ENCODE results near the gene ODAD3.
A peak's percentile ranks its signal among the peaks of the same experiment; 100 is the strongest.
"Not testable (repeated sequence)": the region's sequence is repeated elsewhere in the genome, so short reads cannot be mapped to it uniquely, and the experiment has no call there.

ODAD3 gene

GRCh38 chr19:11458912-11459311, 24.0 kb upstream of the ODAD3 start:
- not testable (repeated sequence) for DNase-seq

- DNase-seq: no peak
Observed at GRCh38 chr19:11458236-11458900, 23.4 kb upstream of the ODAD3 start.

DNA sequence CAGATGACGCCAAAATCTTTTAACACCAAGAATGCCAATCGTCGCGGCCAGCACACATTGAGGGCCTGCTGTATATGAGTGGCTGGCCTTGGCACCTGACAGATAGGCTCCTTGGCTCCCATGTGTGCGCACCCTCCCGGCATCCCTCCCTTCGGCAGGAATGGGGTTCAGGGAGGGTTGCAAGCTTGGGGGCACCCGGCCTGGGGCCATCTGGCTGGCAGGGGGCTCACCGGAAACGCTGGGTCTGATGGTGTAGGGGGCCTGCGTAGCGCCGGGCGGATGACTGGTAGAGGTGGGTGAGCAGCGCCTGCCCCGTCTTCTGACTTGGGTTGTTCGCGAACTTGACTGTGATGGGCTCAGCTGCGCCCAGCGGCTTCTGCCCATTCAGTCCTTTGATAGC, 22.9 kb upstream of the ODAD3 start:
- no peak for DNase-seq

GRCh38 chr19:11457115-11457514, 22.2 kb upstream of the ODAD3 start:
- no peak for DNase-seq

DNA sequence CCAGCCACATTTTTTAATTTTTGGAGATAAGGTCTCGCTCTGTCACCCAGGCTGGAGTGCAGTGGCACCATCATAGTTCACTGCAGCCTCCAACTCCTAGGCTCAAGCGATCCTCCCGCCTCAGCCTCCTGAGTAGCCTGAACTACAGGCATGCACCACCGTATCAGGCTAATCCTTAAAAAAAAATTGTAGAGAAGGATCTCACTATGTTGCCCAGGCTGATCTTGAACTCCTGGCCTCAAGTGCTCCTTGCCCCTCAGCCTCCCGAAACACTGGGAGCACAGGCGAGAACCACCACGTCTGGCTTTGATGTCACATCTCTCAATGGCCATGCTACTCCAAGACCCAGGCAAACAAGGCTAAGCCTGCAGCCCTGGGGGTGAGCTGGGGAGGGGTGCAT, 21.7 kb upstream of the ODAD3 start:
- DNase-seq: no peak

DNA sequence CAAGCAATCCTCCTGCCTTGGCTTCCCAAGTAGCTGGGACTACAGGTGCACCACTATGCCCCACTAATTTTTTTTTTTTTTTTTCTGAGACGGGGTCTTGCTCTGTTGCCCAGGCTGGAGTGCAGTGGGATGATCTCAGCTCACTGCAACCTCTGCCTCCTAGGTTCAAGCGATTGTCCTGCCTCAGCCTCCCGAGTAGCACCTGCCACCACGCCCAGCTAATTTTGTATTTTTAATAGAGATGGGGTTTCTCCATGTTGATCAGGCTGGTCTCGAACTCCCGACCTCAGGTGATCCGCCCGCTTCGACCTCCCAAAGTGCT, 20.3 kb upstream of the ODAD3 start:
- not testable (repeated sequence) for DNase-seq

DNA sequence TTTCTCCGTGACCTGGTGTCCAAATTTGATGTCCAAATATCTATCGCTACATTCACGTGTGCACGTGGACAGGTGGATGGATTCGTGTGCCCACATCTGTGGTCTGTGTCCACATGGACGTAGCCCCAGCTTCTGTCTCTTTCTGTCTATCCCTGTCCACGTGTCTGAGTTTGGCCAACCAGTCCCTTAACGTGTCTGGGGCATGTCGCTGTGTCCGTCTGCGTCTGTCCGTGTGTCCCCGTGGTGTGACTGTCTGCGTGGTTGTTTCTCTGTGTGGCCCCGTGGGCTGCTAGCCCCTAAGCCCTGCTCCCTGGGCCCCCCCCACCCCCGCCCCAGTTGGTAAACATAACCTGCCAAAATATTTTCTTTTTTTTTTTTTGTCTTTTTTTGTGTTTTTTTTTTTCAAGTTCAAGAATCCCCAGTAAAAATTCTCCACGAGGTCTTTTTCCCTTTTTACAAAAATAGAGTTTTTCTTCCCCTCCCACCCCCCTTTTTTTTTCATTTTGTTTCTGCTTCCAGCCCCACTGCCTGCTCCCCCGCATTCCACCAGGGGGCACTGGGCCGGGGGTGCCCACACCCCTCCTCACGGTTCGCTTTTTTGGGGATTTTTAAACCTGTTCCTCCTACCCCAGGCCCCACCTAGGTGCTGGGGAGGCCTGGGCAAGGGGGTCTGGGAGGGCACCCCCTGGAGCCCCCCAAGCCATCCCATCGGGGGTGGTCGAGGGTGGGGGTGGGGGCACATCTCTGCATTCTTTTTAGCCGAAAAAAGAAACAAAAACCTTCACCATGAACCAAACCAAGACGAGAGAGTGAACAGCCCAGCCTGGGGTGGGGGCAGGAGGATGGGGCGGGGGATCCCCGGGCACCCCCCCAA, 18.8 kb upstream of the ODAD3 start:
- no peak for DNase-seq

DNA sequence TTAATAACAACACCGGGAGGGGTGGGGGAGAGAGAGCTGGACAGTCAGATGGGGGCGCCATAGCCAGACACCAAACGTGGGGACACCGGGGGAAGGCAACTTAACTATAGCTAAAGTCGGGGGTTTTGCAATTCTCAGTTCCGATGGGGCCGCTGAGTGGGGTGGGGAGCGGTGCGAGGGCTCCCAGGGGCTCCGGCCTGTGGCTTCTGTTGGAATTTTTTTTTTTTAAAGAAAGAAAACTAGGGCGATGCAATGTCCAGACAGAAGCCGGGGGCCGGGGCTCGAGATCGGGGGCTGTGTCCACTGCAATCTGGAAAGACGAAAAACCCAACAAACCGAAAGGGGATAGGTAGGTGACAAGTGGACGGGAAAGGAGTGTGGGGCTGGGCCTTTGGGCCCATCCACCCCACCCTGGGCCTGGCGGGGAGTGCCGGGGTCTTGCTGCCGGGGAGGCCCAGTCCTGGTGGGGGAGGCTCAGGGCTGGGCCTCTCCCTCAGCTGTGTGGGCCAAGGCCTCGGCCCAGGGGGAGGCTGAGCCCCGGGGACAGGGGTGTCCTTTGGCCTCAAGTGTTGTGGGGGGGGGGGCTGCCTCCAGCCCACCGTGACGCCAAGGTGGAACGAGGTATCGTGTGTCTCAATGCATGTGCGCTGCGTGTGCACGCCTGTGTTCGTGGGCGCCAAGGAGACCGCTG, 17.8 kb upstream of the ODAD3 start:
- DNase-seq: no peak

GRCh38 chr19:11451871-11452619, 17.1 kb upstream of the ODAD3 start:
- DNase-seq: no peak

DNA sequence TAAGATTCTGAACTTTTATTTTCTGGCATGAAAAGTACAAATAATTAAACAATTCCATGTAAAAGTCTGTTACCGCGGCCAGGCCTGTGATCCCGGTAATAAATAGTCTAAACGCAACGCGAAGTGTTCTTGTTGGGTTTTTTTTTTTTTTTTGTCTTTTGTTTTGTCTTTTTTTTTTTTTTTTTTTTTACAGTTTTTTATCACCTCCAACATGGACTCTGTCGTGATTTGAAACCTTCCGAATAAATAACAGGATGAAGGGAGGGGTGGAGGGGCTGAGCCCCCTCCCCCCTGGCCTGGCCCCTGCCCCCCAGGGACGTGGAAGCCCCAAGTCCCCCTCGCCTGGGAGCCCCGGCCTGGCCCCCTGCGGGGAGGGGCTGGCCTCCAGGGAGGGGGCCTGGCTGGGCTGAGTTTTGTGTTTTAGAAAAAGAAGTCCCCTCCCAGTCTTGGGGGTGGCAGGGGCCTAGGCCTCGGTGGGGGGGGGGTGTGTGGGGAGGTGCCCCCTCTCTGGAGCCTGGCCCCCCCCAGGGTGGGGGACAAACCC, 16.5 kb upstream of the ODAD3 start:
- DNase-seq: no peak

GRCh38 chr19:11450570-11451326, 15.8 kb upstream of the ODAD3 start:
- no peak for DNase-seq

DNA sequence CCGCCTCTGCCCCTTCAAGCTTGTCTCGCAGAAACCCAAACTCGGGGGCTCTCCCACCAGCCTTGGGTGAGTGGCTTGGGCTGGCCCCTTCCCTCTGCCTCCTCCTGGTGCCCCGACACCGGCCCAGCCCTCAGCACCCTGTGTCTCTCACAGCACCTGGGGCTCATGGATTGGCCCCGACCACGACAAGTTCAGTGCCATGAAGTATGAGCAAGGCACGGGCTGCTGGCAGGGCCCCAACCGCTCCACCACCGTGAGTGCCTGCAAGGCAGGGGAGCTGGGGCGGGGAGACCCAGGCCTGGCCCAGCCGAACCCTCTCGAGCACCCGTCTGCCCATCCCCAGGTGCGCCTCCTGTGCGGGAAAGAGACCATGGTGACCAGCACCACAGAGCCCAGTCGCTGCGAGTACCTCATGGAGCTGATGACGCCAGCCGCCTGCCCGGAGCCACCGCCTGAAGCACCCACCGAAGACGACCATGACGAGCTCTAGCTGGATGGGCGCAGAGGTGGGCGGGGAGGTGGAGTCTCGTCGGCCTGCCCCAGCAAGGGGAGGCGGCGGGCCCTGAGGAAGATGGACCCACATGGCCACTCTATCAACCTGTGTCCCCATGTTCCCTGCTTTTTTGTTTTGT, 14.1 kb upstream of the ODAD3 start:
- no peak for DNase-seq

DNA sequence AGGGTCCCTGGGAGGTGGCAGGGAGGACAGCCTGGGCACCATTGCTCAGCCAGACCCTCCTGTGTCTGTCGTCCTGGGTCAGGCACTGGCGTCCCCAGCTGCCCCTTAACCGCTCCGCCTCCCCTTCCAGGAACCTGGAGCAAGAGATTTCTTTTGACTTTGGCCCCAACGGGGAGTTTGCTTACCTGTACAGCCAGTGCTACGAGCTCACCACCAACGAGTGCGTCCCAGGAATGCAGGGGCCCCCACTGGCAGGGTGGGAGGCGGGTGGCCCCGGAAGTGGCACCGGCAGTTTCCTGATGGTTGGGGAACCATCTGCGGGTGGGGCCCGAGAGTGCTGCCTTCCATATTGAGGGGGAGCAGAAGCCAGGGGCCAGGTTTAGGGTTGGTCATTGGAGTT, 13.5 kb upstream of the ODAD3 start:
- no peak for DNase-seq

DNA sequence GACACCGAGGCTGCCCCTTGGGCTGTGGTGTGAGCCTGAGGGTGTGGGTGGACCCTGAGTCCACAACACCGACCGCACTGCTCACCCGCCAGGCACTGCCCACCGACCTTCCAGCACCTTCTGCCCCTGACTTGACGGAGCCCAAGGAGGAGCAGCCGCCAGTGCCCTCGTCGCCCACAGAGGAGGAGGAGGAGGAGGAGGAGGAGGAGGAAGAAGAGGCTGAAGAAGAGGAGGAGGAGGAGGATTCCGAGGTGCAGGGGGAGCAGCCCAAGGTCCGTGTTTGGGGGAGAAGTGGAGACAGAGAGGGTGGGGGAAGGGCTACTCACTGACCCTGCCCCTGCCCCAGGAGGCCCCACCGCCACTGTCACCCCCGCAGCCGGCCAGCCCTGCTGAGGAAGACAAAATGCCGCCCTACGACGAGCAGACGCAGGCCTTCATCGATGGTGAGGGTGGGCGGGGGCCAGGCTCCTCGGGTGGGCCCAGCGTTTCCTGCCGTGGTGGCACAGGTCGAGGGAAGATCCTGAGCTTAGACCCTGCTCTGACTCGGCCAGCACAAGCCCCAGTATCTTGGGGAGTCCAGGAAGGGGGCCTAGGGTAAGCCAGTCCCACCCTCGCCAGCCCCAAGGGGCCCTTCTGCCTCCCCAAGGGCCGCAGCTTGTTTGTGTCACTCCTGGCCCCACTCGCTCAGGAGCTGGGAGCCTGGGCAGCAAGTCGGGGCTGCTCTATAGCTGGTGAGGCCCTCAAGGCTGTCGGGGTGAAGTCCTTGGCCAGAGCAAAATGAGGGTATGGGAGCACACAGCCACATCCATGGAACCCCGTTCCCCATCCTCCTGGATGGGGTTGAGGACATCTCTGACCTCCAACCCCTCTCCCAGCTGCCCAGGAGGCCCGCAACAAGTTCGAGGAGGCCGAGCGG, 12.7 kb upstream of the ODAD3 start:
- no peak for DNase-seq

- DNase-seq: no peak
Observed at GRCh38 chr19:11446652-11447301, 11.9 kb upstream of the ODAD3 start.

DNA sequence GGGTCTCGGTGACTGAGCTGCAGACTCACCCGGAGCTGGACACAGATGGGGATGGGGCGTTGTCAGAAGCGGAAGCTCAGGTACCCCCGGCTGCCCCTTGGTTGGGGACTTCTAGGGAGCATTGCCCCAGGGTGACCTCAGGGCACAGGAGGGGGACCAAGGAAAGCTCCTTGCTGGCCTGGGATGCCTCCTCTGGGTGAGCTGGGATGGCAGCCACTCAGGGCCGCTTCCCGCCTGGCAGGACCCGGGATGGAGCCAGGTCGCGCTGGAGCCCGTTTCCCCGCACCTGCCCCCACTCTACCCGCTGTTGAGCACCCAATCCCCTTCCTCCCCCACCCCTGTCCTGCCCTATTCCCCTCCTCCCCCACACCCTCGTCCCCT, 11.3 kb upstream of the ODAD3 start:
- DNase-seq: no peak

DNA sequence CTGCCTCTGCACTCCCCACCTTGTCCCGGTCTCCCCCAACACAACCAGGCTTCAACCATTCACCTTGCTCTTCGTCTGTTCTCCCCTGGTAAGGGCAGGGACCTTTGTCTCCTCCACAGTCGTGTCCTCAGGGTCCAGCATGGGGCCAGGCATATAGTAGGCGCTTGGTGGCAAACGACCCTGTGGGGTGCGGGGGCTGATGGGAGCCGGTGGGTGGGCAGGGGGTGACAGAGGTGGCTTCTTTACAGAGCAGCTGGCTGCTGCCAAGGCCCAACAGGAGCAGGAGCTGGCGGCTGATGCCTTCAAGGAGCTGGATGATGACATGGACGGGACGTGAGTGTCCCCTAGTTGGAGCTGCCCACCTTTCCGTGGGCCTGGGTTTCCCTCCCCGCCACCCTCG, 10.2 kb upstream of the ODAD3 start:
- no peak for DNase-seq

GRCh38 chr19:11444059-11444458, 9.1 kb upstream of the ODAD3 start:
- DNase-seq: no peak

DNA sequence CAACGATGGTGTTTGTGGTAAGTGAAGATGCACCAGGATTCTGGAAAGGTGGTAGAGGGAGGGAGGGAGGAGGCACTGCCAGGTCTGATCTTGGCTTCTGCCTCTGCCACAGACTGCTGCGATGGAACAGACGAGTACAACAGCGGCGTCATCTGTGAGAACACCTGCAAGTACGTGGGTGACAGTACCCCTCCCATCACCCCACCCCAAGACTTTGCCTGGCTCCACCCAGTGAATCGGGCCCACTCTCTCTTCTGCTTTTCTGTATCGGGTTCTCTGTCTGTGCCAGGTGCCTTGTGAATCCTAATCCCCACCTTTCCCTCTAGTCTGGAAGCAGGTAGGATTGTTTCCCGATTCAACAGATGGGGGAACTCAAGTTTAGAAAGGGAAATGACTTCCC, 3.0 kb upstream of the ODAD3 start:
- no peak for DNase-seq

DNA sequence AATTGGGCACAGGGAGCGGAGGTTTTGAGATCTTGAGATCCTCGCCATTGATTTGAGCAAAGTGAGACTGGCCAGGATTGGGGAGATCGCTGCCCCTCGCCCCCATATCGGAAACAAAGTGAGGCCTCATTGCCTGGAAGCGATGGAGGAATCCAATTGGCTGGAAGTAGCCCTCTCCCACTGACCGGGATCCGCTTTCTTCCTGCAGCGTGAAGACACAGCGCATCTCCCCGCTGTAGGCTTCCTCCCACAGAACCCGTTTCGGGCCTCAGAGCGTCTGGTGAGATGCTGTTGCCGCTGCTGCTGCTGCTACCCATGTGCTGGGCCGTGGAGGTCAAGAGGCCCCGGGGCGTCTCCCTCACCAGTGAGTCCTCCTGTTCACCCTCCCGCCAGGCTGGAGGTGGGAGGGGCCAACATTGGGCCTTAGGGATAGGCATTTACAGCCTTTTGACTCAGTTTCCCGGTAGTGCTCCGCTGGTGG, 952 bp upstream of the ODAD3 start:
- DNase-seq: peak; percentile 10

All from NCI-H226 (cell line).